HCT116 (cell line): ENCODE measurements around the gene ATG9A. TPM values are rescaled to one million over a fixed set of nuclear protein-coding genes. Genes with fewer than 3 reads are reported as not detected.

Experiments
- ATAC-seq: fragments of 200-7000 bp; cut with Tn5 transposase; 2 replicates; pipeline ENCODE4 v1.9.1; 2020; ENCODE audit warnings: mild to moderate bottlenecking, moderate library complexity
- BruUV-seq: library from RNA; stranded (reverse); fragments of 400-500 nt; replicated peaks from 2 replicates; lab custom pipeline; 2021; lab: Mats Ljungman, UMichigan
- CTCF ChIA-PET: fragments of 300-600 bp; sonication (Branson Sonifier 250); formaldehyde crosslinking; loops from one replicate; lab custom pipeline; 2021; ENCODE audit warnings: antibody characterized with exemption; lab: Charles Lee
- POLR2A ChIA-PET: fragments of 300-600, 350-600 bp; sonication (Branson Sonifier 250); formaldehyde crosslinking; loops from one replicate; lab custom pipeline; 2021; ENCODE audit warnings: antibody characterized with exemption; lab: Charles Lee
- RAD21 ChIA-PET, 2 experiments: fragments of 300-600 bp; sonication (Branson Sonifier 250); formaldehyde crosslinking; loops; one replicate each; lab custom pipeline; 2023; ENCODE audit warnings: low total read pairs in 2 of 2; ENCODE audit not compliant: uncharacterized antibody in 2 of 2, unreplicated experiment in 2 of 2, low non-redundant PET in 1 of 2; lab: Charles Lee
- DNase-seq: peaks from one replicate; pipeline ENCODE4 v3.0.0-alpha.2; 2010; ENCODE audit warnings: low read depth, low spot score
- H2AFZ ChIP-seq: fragments of 200-600 bp; shearing (Covaris generic), sonication (generic); 2 replicates; pipeline ENCODE4 v1.6.1; 2017; ENCODE audit warnings: low read depth, mixed run types, mixed read lengths, antibody characterized with exemption, low read length; ENCODE audit not compliant: poor library complexity, severe bottlenecking
- H3K27ac ChIP-seq: 2 replicates; pipeline ENCODE4 v1.5.1; 2012; ENCODE audit warnings: low read depth, low read length
- H3K27me3 ChIP-seq: fragments of 200-600 bp; sonication (generic); 2 replicates; pipeline ENCODE4 v1.6.1; 2016; ENCODE audit warnings: mixed run types, low read length, mixed read lengths; ENCODE audit not compliant: insufficient read depth
- H3K36me3 ChIP-seq, 2 experiments: fragments of 200-500 bp in 1 of 2; fragments of 200-600 bp in 1 of 2; sonication (Bioruptor generic) in 1 of 2; sonication (generic) in 1 of 2; 2 replicates each; pipeline versions ENCODE4 v1.5.1 to v1.6.1; 2014 to 2016; ENCODE audit warnings: low read length in 2 of 2, inconsistent platforms in 1 of 2, mixed read lengths in 1 of 2, mixed run types in 1 of 2; ENCODE audit not compliant: insufficient read depth in 2 of 2, control insufficient read depth in 1 of 2
- H3K4me1 ChIP-seq, 2 experiments: fragments of 200-600 bp in 1 of 2; sonication (generic) in 1 of 2; 2 replicates each; pipeline versions ENCODE4 v1.5.1 to v1.6.1; 2012 to 2017; ENCODE audit warnings: low read length in 2 of 2, inconsistent platforms in 1 of 2, mild to moderate bottlenecking in 1 of 2, mixed read lengths in 1 of 2, mixed run types in 1 of 2, moderate library complexity in 1 of 2; ENCODE audit not compliant: insufficient read depth in 2 of 2, control insufficient read depth in 1 of 2
- H3K4me2 ChIP-seq: fragments of 200-600 bp; sonication (generic); 2 replicates; pipeline ENCODE4 v1.6.1; 2017; ENCODE audit warnings: mixed run types, low read length, mixed read lengths
- H3K4me3 ChIP-seq, 2 experiments: fragments of 200-600 bp in 1 of 2; sonication (generic) in 1 of 2; replicated peaks in 1 of 2; 2 replicates each; pipeline ENCODE4 v1.5.1; 2011 to 2016; ENCODE audit warnings: low read length in 2 of 2, control low read depth in 1 of 2, low read depth in 1 of 2, mild to moderate bottlenecking in 1 of 2, mixed read lengths in 1 of 2, mixed run types in 1 of 2
- H3K79me2 ChIP-seq: fragments of 200-600 bp; sonication (generic); 2 replicates; pipeline ENCODE4 v1.6.1; 2017; ENCODE audit warnings: mild to moderate bottlenecking, mixed run types, low read length, moderate library complexity, mixed read lengths; ENCODE audit not compliant: insufficient read depth
- H3K9ac ChIP-seq: fragments of 200-600 bp; sonication (generic); 2 replicates; pipeline ENCODE4 v1.6.1; 2016; ENCODE audit warnings: low read length, mixed read lengths
- H3K9me2 ChIP-seq: fragments of 200-600 bp; sonication (generic), shearing (Covaris generic); 2 replicates; pipeline ENCODE4 v1.6.1; 2017; ENCODE audit warnings: mixed run types, mild to moderate bottlenecking, moderate library complexity; ENCODE audit not compliant: insufficient read depth
- H3K9me3 ChIP-seq, 2 experiments: fragments of 200-500 bp in 1 of 2; fragments of 200-600 bp in 1 of 2; sonication (Bioruptor generic) in 1 of 2; sonication (generic) in 1 of 2; 2 replicates each; pipeline ENCODE4 v1.6.1; 2014 to 2017; ENCODE audit warnings: low read length in 2 of 2, mixed read lengths in 2 of 2, inconsistent platforms in 1 of 2, low read depth in 1 of 2, mild to moderate bottlenecking in 1 of 2, mixed run types in 1 of 2, moderate library complexity in 1 of 2; ENCODE audit not compliant: control insufficient read depth in 1 of 2, insufficient read depth in 1 of 2
- H4K20me1 ChIP-seq: fragments of 200-600 bp; sonication (generic), shearing (Covaris generic); 2 replicates; pipeline ENCODE4 v1.6.1; 2017; ENCODE audit warnings: mixed run types, mild to moderate bottlenecking, moderate library complexity; ENCODE audit not compliant: insufficient read depth
- FOSL1 ChIP-seq: IDR thresholded peaks from 2 replicates; pipeline ENCODE4 v1.6.1; 2012; ENCODE audit warnings: low read depth
- SP1 ChIP-seq: IDR thresholded peaks from 2 replicates; pipeline ENCODE4 v1.6.1; 2012; ENCODE audit warnings: low read depth
- TCF7L2 ChIP-seq: IDR thresholded peaks from 2 replicates; pipeline ENCODE4 v1.7.0; 2011; ENCODE audit warnings: borderline replicate concordance, inconsistent platforms; ENCODE audit not compliant: insufficient read depth, insufficient read length; ENCODE audit errors: extremely low read depth
- intact Hi-C: fragments of 100-400 bp; cut with micrococcal nuclease; formaldehyde crosslinking; loops from 2 replicates; pipeline ENCODE4 v1.10.0; 2022
- total RNA-seq: library from RNA; stranded (reverse); gene quantifications from one replicate; pipeline ENCODE4 v1.2.1, GENCODE V29; 2021; ENCODE audit not compliant: unreplicated experiment
- TF ChIP-seq, protein P1 (sequence below): IDR thresholded peaks from 2 replicates; pipeline ENCODE4 v1.6.1; 2011; ENCODE audit warnings: mild to moderate bottlenecking, low read length, moderate library complexity; ENCODE audit not compliant: insufficient replicate concordance; ENCODE audit errors: extremely low read depth

Gene ATG9A
- total RNA-seq, 1 experiment from 2014 or later, result 51.8 TPM

DNA sequence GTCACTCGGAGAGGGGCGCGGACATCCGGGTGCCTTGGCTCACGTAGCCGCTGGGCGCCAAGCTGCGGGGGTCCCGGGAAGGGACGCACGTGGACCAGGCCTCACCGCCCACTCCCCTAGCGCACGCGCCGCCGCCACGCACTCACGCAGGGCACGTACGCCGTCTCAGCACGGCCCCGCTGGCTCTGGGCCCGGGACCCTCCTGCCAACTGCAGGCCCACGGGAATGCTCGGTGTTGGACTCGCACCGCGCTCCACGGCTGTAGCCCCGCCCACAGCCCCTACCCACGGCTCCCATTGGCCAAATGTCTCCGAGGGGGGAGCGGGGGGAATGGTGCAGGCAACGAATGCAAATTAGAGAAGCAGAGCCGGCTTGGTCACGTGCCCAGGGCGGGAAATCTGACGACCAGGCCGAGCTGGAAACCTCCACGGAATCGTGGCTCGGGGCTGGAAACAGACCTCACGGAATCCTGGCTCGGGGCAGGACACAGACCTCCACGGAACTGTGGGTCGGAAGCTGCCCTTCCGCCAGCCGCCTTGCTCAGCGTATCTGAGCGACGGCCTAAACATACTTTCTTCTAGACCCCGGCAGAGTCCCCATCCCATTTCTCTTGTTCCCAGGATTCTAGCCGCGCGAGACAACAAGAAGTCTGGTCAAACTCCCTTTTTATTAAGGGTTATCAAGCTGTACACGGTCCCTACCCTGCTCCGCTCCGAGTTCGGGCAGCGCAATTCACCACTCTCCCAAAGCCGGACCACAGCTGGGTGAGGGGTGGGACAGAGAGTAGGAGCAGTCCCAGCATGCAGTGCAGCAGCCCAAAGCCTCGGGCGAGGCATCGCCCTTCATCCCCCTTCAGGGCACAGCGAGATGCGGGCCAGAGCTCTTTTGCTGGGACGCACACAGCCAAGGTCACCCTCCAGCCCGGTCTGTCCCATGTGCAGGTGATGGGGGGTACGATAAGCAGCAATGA is 10.4 kb downstream of the ATG9A start, which contains the start of gene ABCB6 (continued):
- TF ChIP-seq, protein P1, sequence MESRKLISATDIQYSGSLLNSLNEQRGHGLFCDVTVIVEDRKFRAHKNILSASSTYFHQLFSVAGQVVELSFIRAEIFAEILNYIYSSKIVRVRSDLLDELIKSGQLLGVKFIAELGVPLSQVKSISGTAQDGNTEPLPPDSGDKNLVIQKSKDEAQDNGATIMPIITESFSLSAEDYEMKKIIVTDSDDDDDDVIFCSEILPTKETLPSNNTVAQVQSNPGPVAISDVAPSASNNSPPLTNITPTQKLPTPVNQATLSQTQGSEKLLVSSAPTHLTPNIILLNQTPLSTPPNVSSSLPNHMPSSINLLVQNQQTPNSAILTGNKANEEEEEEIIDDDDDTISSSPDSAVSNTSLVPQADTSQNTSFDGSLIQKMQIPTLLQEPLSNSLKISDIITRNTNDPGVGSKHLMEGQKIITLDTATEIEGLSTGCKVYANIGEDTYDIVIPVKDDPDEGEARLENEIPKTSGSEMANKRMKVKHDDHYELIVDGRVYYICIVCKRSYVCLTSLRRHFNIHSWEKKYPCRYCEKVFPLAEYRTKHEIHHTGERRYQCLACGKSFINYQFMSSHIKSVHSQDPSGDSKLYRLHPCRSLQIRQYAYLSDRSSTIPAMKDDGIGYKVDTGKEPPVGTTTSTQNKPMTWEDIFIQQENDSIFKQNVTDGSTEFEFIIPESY, result no peak
- TF ChIP-seq FOSL1, result no peak
- no peak for TF ChIP-seq TCF7L2
- TF ChIP-seq, all 23 proteins: peak for 5

DNA sequence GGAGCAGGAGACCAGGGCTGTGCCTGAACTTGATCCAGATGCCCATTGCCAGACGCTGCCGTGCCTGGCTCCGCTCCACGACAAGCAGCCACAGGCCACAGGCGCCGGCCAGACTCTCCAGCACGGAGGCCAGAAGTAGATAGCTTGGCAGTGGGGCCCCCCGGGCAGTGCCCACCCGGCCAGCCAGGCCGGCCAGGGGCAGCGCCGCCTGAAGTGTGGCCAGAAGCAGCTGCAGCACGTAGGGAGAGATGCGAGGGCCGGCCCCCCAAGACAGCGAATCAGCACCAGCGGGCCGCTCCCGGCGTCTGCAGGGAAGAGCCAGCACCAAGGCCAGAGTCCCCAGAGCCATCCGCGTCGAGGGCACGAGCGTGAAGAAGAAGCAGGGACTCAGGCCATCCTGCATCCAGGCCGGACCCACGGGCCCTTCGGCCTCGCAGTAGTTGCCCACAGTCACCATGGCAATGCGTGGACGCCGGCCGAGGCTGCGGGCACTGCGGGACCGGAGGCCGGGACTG is 11.2 kb downstream of the ATG9A start:
- no peak for TF ChIP-seq SP1
- ChIA-PET CTCF (interaction anchor here (1.2 to 2.7 kb wide), 4 partner anchors 11 to 77 kb away, joined by 3 to 12 read pairs (median 4); partner anchors contain the start of gene ZFAND2B), RAD21 (interaction anchor here (0.8 to 1.5 kb wide), 2 partner anchors 42 kb away, joined by 3 to 5 read pairs; partner anchors contain the start of gene CNPPD1 (in 1 of the 2)), POLR2A (interaction anchor here (1.0 to 2.3 kb wide), 4 partner anchors 12 to 77 kb away, joined by 3 to 18 read pairs (median 4); partner anchors contain the start of genes GLB1L, STK16 and ZFAND2B)
- peak overlapping the region; percentile 81 for H3K27ac ChIP-seq
- no peak overlapping the region for H2AFZ ChIP-seq
- intact Hi-C loops, result no loop called here
- no TSS peak for BruUV-seq
- no peaks in the 10 kb centered on the region for H3K9me2 ChIP-seq
- no peaks in the 10 kb centered on the region for H3K79me2 ChIP-seq
- DNase-seq, result no peak
- H3K4me1 ChIP-seq, result peaks cover 9 to 37% of the 10 kb centered on the region in 2 experiments; a peak in 3 of 4 replicates
- no peaks in the 10 kb centered on the region for H3K27me3 ChIP-seq
- H3K36me3 ChIP-seq, result peaks cover 8 to 20% of the 10 kb centered on the region in 2 experiments; a peak in 2 of 4 replicates
- peak overlapping the region; percentile 76 for H3K9ac ChIP-seq
- H3K4me3 ChIP-seq, result peak overlapping the region; percentile 56 to 70
- peak; percentile 79 for ATAC-seq
- peak overlapping the region; percentile 100 for H3K4me2 ChIP-seq
- no peaks in the 10 kb centered on the region for H3K9me3 ChIP-seq
- no peaks in the 10 kb centered on the region for H4K20me1 ChIP-seq
